NCI-H1092 treated with DMSO at 0.1 percent for 48 hours (cell line): ENCODE results near the gene ZDHHC22.
"Not testable (repeated sequence)": the region's sequence is repeated elsewhere in the genome, so short reads cannot be mapped to it uniquely, and the experiment has no call there.

Experiments
- DNase-seq: peaks from one replicate; lab custom pipeline; 2025; lab: John Stamatoyannopoulos, UW

The ZDHHC22 gene

GRCh38 chr14:77141214-77142004 is at the start of gene ZDHHC22:
Gene ZDHHC22, minus strand, starts transcription at chr14:77141791. Its CDS starts 2,053 bp downstream, at chr14:77139738.
- peak; percentile 89 for DNase-seq

- DNase-seq = no peak
These were observed 49.4 kb upstream of the ZDHHC22 start for GRCh38 chr14:77190977-77191376.

GRCh38 chr14:77189479-77189878 is 47.9 kb upstream of the ZDHHC22 start:
- DNase-seq = no peak

- no peak for DNase-seq
These were observed 46.0 kb upstream of the ZDHHC22 start for GRCh38 chr14:77187649-77188012.

GRCh38 chr14:77186911-77187648 is 45.5 kb upstream of the ZDHHC22 start:
- peak; percentile 84 for DNase-seq

- no peak for DNase-seq
These were observed 43.5 kb upstream of the ZDHHC22 start for GRCh38 chr14:77185093-77185465.

- no peak for DNase-seq
These were observed 43.0 kb upstream of the ZDHHC22 start for GRCh38 chr14:77184396-77185092.

- no peak for DNase-seq
These were observed 42.3 kb upstream of the ZDHHC22 start for GRCh38 chr14:77183896-77184295.

GRCh38 chr14:77181603-77182437 is 40.2 kb upstream of the ZDHHC22 start, which contains the start of gene TMEM63C:
Gene TMEM63C, plus strand, starts transcription at chr14:77181798. Its CDS starts 37,016 bp downstream, at chr14:77218814.
- peak; percentile 93 for DNase-seq

GRCh38 chr14:77180726-77181602 is 39.4 kb upstream of the ZDHHC22 start:
- DNase-seq = no peak

GRCh38 chr14:77178656-77179055 is 37.1 kb upstream of the ZDHHC22 start:
- no peak for DNase-seq

GRCh38 chr14:77177702-77178101 is 36.1 kb upstream of the ZDHHC22 start:
- DNase-seq = peak; percentile 16

- no peak for DNase-seq
These were observed 34.3 kb upstream of the ZDHHC22 start for GRCh38 chr14:77175843-77176242.

GRCh38 chr14:77173911-77174617 is 32.5 kb upstream of the ZDHHC22 start:
- not testable (repeated sequence) for DNase-seq

- no peak for DNase-seq
These were observed 31.3 kb upstream of the ZDHHC22 start for GRCh38 chr14:77172916-77173315.

GRCh38 chr14:77170045-77170444 is 28.5 kb upstream of the ZDHHC22 start:
- no peak for DNase-seq

GRCh38 chr14:77161011-77161410 is 19.4 kb upstream of the ZDHHC22 start:
- DNase-seq = no peak

GRCh38 chr14:77158882-77159255 is 17.3 kb upstream of the ZDHHC22 start:
- peak; percentile 60 for DNase-seq

GRCh38 chr14:77158175-77158881 is 16.7 kb upstream of the ZDHHC22 start:
- DNase-seq = peak; percentile 84
